HepG2 (cell line): ENCODE results near the gene SMARCD1. TPM values are rescaled to one million over a fixed set of nuclear protein-coding genes. Genes with fewer than 3 reads are reported as not detected.
A peak's percentile ranks its signal among the peaks of the same experiment; 100 is the strongest.

Experiments used
- MATR3 ChIP-seq: sonication (generic); formaldehyde crosslinking; IDR thresholded peaks from 2 replicates; pipeline ENCODE4 v1.4.0; 2020; ENCODE audit warnings: missing genetic modification reagents
- MEF2D ChIP-seq: sonication (generic); formaldehyde crosslinking; IDR thresholded peaks from 2 replicates; pipeline ENCODE4 v1.5.1; 2020; ENCODE audit warnings: mild to moderate bottlenecking, missing genetic modification reagents
- MTERF4 ChIP-seq: sonication (generic); formaldehyde crosslinking; IDR thresholded peaks from 2 replicates; pipeline ENCODE4 v1.8.0; 2023; ENCODE audit warnings: mild to moderate bottlenecking, missing genetic modification reagents
- ZNF136 ChIP-seq: sonication (generic); formaldehyde crosslinking; IDR thresholded peaks from 2 replicates; pipeline ENCODE4 v1.8.1; 2022; ENCODE audit warnings: low read depth, mild to moderate bottlenecking, moderate library complexity, missing genetic modification reagents
- ZNF660 ChIP-seq: sonication (generic); formaldehyde crosslinking; IDR thresholded peaks from 2 replicates; pipeline ENCODE4 v1.5.1; 2020; ENCODE audit warnings: mild to moderate bottlenecking, low read depth, missing genetic modification reagents, borderline replicate concordance
- polyA plus RNA-seq, 8 experiments: library from polyadenylated mRNA; depleted of rRNA in 3 of 8; stranded (reverse) in 7 of 8; unstranded in 1 of 8; fragments of >200 nt; fragmentation: Illumina TruSeq in 4 of 8; extraction: Trizol in 4 of 8; gene quantifications; 2 replicates each; pipeline versions ENCODE4 v1.2.1 to v1.2.3, GENCODE V29; 2011 to 2016; ENCODE audit warnings: low read depth in 4 of 8, missing spikeins in 1 of 8, mixed read lengths in 1 of 8; ENCODE audit not compliant: insufficient read depth in 1 of 8
- total RNA-seq, 5 experiments: library from RNA; depleted of rRNA; stranded (reverse); fragments of >200 nt; fragmentation: Illumina TruSeq; extraction: Trizol; gene quantifications; 2 replicates each; pipeline ENCODE4 v1.2.3, GENCODE V29; 2016; ENCODE audit warnings: low read depth in 1 of 5
- TF ChIP-seq, protein P1 (sequence below): sonication (generic); formaldehyde crosslinking; IDR thresholded peaks from 2 replicates; pipeline ENCODE4 v1.4.0; 2020; ENCODE audit warnings: mild to moderate bottlenecking, missing genetic modification reagents
- TF ChIP-seq, protein P2 (sequence below): IDR thresholded peaks from 2 replicates; pipeline ENCODE4 v1.6.1; 2016; ENCODE audit warnings: low read depth, missing genetic modification reagents, missing compliant biosample characterization
- TF ChIP-seq, protein P3 (sequence below): sonication (generic); formaldehyde crosslinking; conservative IDR thresholded peaks from 2 replicates; pipeline ENCODE4 v1.4.0; 2020; ENCODE audit warnings: mild to moderate bottlenecking, missing genetic modification reagents, moderate library complexity
- TF ChIP-seq, protein P4 (sequence below): IDR thresholded peaks from 2 replicates; pipeline ENCODE4 v1.6.1; 2016

SMARCD1 gene
- total and polyA plus RNA-seq, 2 of the 13 experiments (the other 11 are each of a cell fraction or from before 2014, with no cell fraction given) = 51.7 to 54.6 TPM

GRCh38 chr12:50074936-50075807, 10.0 kb upstream of the SMARCD1 start (continued):
- TF ChIP-seq, protein P1, sequence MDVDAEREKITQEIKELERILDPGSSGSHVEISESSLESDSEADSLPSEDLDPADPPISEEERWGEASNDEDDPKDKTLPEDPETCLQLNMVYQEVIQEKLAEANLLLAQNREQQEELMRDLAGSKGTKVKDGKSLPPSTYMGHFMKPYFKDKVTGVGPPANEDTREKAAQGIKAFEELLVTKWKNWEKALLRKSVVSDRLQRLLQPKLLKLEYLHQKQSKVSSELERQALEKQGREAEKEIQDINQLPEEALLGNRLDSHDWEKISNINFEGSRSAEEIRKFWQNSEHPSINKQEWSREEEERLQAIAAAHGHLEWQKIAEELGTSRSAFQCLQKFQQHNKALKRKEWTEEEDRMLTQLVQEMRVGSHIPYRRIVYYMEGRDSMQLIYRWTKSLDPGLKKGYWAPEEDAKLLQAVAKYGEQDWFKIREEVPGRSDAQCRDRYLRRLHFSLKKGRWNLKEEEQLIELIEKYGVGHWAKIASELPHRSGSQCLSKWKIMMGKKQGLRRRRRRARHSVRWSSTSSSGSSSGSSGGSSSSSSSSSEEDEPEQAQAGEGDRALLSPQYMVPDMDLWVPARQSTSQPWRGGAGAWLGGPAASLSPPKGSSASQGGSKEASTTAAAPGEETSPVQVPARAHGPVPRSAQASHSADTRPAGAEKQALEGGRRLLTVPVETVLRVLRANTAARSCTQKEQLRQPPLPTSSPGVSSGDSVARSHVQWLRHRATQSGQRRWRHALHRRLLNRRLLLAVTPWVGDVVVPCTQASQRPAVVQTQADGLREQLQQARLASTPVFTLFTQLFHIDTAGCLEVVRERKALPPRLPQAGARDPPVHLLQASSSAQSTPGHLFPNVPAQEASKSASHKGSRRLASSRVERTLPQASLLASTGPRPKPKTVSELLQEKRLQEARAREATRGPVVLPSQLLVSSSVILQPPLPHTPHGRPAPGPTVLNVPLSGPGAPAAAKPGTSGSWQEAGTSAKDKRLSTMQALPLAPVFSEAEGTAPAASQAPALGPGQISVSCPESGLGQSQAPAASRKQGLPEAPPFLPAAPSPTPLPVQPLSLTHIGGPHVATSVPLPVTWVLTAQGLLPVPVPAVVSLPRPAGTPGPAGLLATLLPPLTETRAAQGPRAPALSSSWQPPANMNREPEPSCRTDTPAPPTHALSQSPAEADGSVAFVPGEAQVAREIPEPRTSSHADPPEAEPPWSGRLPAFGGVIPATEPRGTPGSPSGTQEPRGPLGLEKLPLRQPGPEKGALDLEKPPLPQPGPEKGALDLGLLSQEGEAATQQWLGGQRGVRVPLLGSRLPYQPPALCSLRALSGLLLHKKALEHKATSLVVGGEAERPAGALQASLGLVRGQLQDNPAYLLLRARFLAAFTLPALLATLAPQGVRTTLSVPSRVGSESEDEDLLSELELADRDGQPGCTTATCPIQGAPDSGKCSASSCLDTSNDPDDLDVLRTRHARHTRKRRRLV (CRISPR knock-in tag) = no peak
- TF ChIP-seq, protein P2, sequence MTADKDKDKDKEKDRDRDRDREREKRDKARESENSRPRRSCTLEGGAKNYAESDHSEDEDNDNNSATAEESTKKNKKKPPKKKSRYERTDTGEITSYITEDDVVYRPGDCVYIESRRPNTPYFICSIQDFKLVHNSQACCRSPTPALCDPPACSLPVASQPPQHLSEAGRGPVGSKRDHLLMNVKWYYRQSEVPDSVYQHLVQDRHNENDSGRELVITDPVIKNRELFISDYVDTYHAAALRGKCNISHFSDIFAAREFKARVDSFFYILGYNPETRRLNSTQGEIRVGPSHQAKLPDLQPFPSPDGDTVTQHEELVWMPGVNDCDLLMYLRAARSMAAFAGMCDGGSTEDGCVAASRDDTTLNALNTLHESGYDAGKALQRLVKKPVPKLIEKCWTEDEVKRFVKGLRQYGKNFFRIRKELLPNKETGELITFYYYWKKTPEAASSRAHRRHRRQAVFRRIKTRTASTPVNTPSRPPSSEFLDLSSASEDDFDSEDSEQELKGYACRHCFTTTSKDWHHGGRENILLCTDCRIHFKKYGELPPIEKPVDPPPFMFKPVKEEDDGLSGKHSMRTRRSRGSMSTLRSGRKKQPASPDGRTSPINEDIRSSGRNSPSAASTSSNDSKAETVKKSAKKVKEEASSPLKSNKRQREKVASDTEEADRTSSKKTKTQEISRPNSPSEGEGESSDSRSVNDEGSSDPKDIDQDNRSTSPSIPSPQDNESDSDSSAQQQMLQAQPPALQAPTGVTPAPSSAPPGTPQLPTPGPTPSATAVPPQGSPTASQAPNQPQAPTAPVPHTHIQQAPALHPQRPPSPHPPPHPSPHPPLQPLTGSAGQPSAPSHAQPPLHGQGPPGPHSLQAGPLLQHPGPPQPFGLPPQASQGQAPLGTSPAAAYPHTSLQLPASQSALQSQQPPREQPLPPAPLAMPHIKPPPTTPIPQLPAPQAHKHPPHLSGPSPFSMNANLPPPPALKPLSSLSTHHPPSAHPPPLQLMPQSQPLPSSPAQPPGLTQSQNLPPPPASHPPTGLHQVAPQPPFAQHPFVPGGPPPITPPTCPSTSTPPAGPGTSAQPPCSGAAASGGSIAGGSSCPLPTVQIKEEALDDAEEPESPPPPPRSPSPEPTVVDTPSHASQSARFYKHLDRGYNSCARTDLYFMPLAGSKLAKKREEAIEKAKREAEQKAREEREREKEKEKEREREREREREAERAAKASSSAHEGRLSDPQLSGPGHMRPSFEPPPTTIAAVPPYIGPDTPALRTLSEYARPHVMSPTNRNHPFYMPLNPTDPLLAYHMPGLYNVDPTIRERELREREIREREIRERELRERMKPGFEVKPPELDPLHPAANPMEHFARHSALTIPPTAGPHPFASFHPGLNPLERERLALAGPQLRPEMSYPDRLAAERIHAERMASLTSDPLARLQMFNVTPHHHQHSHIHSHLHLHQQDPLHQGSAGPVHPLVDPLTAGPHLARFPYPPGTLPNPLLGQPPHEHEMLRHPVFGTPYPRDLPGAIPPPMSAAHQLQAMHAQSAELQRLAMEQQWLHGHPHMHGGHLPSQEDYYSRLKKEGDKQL = no peak
- no peak for TF ChIP-seq MATR3
- TF ChIP-seq ZNF660 (CRISPR knock-in tag) = no peak
- peak; percentile 77; the same call in 1 of the 2 replicates for TF ChIP-seq MTERF4 (CRISPR knock-in tag)
- TF ChIP-seq, protein P3, sequence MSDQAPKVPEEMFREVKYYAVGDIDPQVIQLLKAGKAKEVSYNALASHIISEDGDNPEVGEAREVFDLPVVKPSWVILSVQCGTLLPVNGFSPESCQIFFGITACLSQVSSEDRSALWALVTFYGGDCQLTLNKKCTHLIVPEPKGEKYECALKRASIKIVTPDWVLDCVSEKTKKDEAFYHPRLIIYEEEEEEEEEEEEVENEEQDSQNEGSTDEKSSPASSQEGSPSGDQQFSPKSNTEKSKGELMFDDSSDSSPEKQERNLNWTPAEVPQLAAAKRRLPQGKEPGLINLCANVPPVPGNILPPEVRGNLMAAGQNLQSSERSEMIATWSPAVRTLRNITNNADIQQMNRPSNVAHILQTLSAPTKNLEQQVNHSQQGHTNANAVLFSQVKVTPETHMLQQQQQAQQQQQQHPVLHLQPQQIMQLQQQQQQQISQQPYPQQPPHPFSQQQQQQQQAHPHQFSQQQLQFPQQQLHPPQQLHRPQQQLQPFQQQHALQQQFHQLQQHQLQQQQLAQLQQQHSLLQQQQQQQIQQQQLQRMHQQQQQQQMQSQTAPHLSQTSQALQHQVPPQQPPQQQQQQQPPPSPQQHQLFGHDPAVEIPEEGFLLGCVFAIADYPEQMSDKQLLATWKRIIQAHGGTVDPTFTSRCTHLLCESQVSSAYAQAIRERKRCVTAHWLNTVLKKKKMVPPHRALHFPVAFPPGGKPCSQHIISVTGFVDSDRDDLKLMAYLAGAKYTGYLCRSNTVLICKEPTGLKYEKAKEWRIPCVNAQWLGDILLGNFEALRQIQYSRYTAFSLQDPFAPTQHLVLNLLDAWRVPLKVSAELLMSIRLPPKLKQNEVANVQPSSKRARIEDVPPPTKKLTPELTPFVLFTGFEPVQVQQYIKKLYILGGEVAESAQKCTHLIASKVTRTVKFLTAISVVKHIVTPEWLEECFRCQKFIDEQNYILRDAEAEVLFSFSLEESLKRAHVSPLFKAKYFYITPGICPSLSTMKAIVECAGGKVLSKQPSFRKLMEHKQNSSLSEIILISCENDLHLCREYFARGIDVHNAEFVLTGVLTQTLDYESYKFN (CRISPR knock-in tag) = peak; percentile 62
- no peak; the same call in 1 of the 2 replicates for TF ChIP-seq MEF2D
- TF ChIP-seq, protein P4, sequence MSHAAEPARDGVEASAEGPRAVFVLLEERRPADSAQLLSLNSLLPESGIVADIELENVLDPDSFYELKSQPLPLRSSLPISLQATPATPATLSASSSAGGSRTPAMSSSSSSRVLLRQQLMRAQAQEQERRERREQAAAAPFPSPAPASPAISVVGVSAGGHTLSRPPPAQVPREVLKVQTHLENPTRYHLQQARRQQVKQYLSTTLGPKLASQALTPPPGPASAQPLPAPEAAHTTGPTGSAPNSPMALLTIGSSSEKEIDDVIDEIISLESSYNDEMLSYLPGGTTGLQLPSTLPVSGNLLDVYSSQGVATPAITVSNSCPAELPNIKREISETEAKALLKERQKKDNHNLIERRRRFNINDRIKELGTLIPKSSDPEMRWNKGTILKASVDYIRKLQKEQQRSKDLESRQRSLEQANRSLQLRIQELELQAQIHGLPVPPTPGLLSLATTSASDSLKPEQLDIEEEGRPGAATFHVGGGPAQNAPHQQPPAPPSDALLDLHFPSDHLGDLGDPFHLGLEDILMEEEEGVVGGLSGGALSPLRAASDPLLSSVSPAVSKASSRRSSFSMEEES (CRISPR knock-in tag) = 0 out of 2 replicates have a peak, but pooled peaks have one; percentile 17
- no peak for TF ChIP-seq ZNF136 (CRISPR knock-in tag)
